GM10248 (cell line): ENCODE results near the gene PIP5KL1.

Experiments
- CTCF ChIA-PET: fragments of 300-600 bp; sonication (Branson Sonifier 250); formaldehyde crosslinking; extraction: SDS; loops from one replicate; lab custom pipeline; 2021; ENCODE audit warnings: antibody characterized with exemption; lab: Yijun Ruan, JAX
- POLR2A ChIA-PET: fragments of 350-650 bp; sonication (Branson Sonifier 250); formaldehyde crosslinking; extraction: SDS; loops from one replicate; lab custom pipeline; 2020; ENCODE audit warnings: antibody characterized with exemption; lab: Yijun Ruan, JAX
- DNase-seq: peaks from one replicate; pipeline ENCODE4 v3.0.0; 2012; ENCODE audit errors: extremely low spot score
- CTCF ChIP-seq: IDR thresholded peaks from 2 replicates; pipeline ENCODE4 v1.5.1; 2012; ENCODE audit warnings: mild to moderate bottlenecking, low read depth; ENCODE audit errors: extremely low read depth, missing control alignments, control extremely low read depth

Gene PIP5KL1

GRCh38 chr9:127968042-127968441 lies 37.5 kb upstream of the PIP5KL1 start:
- no peak for TF ChIP-seq CTCF
- ChIA-PET CTCF (interaction anchor here (1.1 to 23.2 kb wide), 5 partner anchors 10 to 67 kb away, joined by 3 to 263 read pairs (median 6); no protein-coding TSS in a partner anchor), POLR2A (interaction anchor here (0.6 kb wide), 2 partner anchors 14 to 274 kb away, joined by 3 to 6 read pairs; no protein-coding TSS in a partner anchor)
- DNase-seq, result no peak

GRCh38 chr9:127967151-127967809 lies 36.7 kb upstream of the PIP5KL1 start:
- CTCF ChIA-PET, result interaction anchor here (1.6 to 23.2 kb wide), 4 partner anchors 11 to 68 kb away, joined by 3 to 263 read pairs (median 8); no protein-coding TSS in a partner anchor
- POLR2A ChIA-PET, result no interaction called here
- no peak for DNase-seq
- no peak for TF ChIP-seq CTCF

- no peak for DNase-seq
- TF ChIP-seq CTCF, result no peak
- POLR2A ChIA-PET, result no interaction called here
- CTCF ChIA-PET, result interaction anchor here (1.2 to 23.2 kb wide), 5 partner anchors 11 to 69 kb away, joined by 3 to 263 read pairs (median 6); no protein-coding TSS in a partner anchor
Observed at GRCh38 chr9:127966416-127967150, 36.0 kb upstream of the PIP5KL1 start.

GRCh38 chr9:127965953-127966352 lies 35.4 kb upstream of the PIP5KL1 start:
- CTCF ChIA-PET, result interaction anchor here (1.2 to 23.2 kb wide), 2 partner anchors 10 to 21 kb away, joined by 4 to 263 read pairs; no protein-coding TSS in a partner anchor
- POLR2A ChIA-PET, result no interaction called here
- TF ChIP-seq CTCF, result no peak
- no peak for DNase-seq

GRCh38 chr9:127963359-127964064 lies 32.9 kb upstream of the PIP5KL1 start:
- CTCF ChIA-PET, result interaction anchor here (2.7 to 23.2 kb wide), 2 partner anchors 8 to 19 kb away, joined by 12 to 263 read pairs; no protein-coding TSS in a partner anchor
- no peak for TF ChIP-seq CTCF
- no peak for DNase-seq
- POLR2A ChIA-PET, result no interaction called here

- ChIA-PET CTCF (interaction anchor here (2.7 to 25.1 kb wide), 3 partner anchors 8 to 76 kb away, joined by 12 to 615 read pairs (median 263); no protein-coding TSS in a partner anchor), POLR2A (no interaction called here)
- no peak for DNase-seq
- no peak for TF ChIP-seq CTCF
Observed at GRCh38 chr9:127963041-127963358, 32.4 kb upstream of the PIP5KL1 start.
